Chondrocyte (in vitro differentiated cells): ENCODE data around the gene FBXL2. TPM values are rescaled to one million over a fixed set of nuclear protein-coding genes. Genes with fewer than 3 reads are reported as not detected.

Source experiments
- DNase-seq: peaks from one replicate; pipeline ENCODE4 v3.0.0; 2021; ENCODE audit warnings: mixed read lengths, low spot score
- H3K27ac Mint-ChIP-seq: one replicate; pipeline ENCODE4 v1.8.0; 2021; ENCODE audit warnings: mild to moderate bottlenecking, moderate library complexity, mixed read lengths; ENCODE audit not compliant: unreplicated experiment
- H3K27me3 Mint-ChIP-seq: 2 replicates; pipeline ENCODE4 v1.8.0; 2021; ENCODE audit warnings: low read depth, mixed read lengths
- H3K36me3 Mint-ChIP-seq: 2 replicates; pipeline ENCODE4 v1.8.0; 2021; ENCODE audit warnings: low read depth, mixed read lengths
- H3K4me1 Mint-ChIP-seq: 2 replicates; pipeline ENCODE4 v1.8.0; 2021; ENCODE audit warnings: low read depth, mild to moderate bottlenecking, mixed read lengths
- H3K4me3 Mint-ChIP-seq: one replicate; pipeline ENCODE4 v1.8.0; 2021; ENCODE audit warnings: mild to moderate bottlenecking, moderate library complexity, mixed read lengths; ENCODE audit not compliant: unreplicated experiment
- H3K9me3 Mint-ChIP-seq: 2 replicates; pipeline ENCODE4 v1.8.0; 2021; ENCODE audit warnings: low read depth, mixed read lengths
- total RNA-seq: library from RNA; stranded (reverse); gene quantifications from 3 replicates; pipeline ENCODE4 v1.2.1, GENCODE V29; 2021
- TF ChIP-seq, protein P1 (sequence below): fragments of 200-600 bp; sonication (generic); IDR thresholded peaks from 2 replicates; pipeline ENCODE4 v1.5.0; 2021; ENCODE audit warnings: antibody characterized with exemption, mild to moderate bottlenecking, moderate library complexity

The FBXL2 gene
- total RNA-seq, 1 donor from 2014 or later, result 22.2 TPM

DNA sequence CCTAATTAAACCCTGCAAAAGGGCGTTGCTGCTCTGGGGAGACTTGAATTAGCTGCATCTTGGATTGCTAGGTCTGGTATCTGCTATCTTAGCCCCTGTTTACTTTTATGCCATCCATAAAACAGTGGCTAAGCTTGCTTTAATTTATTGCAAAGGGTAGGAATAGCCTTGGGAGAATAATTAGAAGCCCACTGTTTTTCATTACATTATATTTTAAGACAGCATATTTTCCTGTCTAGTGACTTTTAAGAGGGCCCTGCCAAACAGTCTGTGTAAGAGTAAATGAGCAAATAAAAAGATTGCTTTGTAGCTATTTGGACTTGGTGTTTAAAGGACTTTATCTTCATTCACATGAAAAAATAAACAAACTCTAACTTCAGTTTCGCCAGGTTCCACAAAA lies 41.2 kb upstream of the FBXL2 start:
- no peaks in the 10 kb centered on the region for H3K4me1 Mint-ChIP-seq
- H3K4me3 Mint-ChIP-seq, result no peak overlapping the region
- H3K27me3 Mint-ChIP-seq, result no peaks in the 10 kb centered on the region

DNA sequence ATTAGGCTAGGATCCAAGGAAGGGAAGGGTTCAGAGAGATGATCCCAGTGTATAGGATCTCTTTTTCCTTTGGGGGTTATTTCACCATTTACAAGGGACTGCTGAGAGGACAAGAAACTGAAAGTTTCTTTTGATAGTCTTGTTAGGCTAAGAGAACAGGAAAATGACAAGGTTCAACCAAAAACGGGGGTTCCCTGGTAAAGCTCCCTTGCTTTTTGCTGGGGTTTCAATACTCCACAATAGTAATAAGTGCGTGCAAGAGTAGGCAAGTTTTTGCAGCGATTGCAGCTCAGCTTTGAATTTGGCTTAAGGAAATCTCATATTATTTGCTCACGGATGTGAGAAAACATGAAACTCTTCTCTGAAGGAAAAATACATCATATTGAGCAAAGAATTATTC lies 39.8 kb upstream of the FBXL2 start:
- Mint-ChIP-seq H3K4me1 (no peaks in the 10 kb centered on the region), H3K27ac (no peak overlapping the region), H3K27me3 (no peaks in the 10 kb centered on the region), H3K4me3 (no peak overlapping the region), H3K36me3 (peaks cover 4% of the 10 kb centered on the region), H3K9me3 (peaks cover 9% of the 10 kb centered on the region)
- TF ChIP-seq, protein P1, sequence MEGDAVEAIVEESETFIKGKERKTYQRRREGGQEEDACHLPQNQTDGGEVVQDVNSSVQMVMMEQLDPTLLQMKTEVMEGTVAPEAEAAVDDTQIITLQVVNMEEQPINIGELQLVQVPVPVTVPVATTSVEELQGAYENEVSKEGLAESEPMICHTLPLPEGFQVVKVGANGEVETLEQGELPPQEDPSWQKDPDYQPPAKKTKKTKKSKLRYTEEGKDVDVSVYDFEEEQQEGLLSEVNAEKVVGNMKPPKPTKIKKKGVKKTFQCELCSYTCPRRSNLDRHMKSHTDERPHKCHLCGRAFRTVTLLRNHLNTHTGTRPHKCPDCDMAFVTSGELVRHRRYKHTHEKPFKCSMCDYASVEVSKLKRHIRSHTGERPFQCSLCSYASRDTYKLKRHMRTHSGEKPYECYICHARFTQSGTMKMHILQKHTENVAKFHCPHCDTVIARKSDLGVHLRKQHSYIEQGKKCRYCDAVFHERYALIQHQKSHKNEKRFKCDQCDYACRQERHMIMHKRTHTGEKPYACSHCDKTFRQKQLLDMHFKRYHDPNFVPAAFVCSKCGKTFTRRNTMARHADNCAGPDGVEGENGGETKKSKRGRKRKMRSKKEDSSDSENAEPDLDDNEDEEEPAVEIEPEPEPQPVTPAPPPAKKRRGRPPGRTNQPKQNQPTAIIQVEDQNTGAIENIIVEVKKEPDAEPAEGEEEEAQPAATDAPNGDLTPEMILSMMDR, result no peak
- no peak for DNase-seq

More for the DNA sequence above, 41.2 kb upstream of the FBXL2 start:
- Mint-ChIP-seq H3K36me3 (peaks cover 3% of the 10 kb centered on the region), H3K9me3 (peaks cover 9% of the 10 kb centered on the region), H3K27ac (no peak overlapping the region)
- no peak for DNase-seq
- TF ChIP-seq, protein P1, result no peak

DNA sequence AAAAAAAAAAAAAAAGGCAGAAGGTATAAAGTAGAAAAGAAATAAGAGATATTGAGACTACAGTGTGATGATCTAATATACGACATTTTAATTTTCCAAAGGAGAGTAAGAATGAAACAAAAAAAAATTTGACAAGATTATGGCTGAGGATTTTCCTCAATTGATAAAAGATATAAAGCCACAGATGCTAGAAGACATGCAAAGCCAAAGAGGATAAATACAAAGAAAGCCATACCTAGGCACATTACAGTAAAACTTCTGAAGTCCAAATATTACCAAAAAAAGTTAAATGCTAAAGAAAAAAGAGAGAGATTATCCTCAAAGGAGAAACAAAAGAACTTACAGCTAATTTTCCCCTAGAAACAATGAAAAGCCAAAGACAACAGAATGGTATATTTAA lies 38.3 kb upstream of the FBXL2 start:
- Mint-ChIP-seq H3K36me3 (peaks cover 6% of the 10 kb centered on the region), H3K4me1 (no peaks in the 10 kb centered on the region), H3K4me3 (no peak overlapping the region), H3K9me3 (peaks cover 14% of the 10 kb centered on the region), H3K27ac (no peak overlapping the region), H3K27me3 (no peaks in the 10 kb centered on the region)
- TF ChIP-seq, protein P1, result no peak
- no peak for DNase-seq

DNA sequence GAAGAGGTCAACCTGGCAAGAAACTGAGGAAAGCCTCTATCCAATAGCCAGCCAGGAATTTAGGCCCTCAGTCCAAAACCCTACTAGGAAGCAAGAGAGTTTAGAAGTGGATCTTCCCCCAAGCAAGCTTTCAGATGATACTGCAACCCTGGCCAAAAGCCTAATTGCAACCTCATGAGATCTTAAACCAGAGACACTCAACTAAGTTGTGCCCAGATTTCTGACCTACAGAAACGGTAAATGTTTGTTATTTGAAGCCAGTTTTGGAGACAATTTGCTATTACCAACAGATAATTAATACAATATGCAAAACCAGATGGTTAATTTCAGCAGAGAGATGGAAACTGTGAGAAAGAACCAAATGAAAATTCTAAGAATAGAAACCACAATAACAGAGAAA lies 37.0 kb upstream of the FBXL2 start:
- Mint-ChIP-seq H3K4me3 (no peak overlapping the region), H3K27ac (no peak overlapping the region), H3K36me3 (peaks cover 6% of the 10 kb centered on the region), H3K4me1 (no peaks in the 10 kb centered on the region), H3K27me3 (no peaks in the 10 kb centered on the region), H3K9me3 (peaks cover 14% of the 10 kb centered on the region)
- no peak for DNase-seq
- TF ChIP-seq, protein P1, result no peak

DNA sequence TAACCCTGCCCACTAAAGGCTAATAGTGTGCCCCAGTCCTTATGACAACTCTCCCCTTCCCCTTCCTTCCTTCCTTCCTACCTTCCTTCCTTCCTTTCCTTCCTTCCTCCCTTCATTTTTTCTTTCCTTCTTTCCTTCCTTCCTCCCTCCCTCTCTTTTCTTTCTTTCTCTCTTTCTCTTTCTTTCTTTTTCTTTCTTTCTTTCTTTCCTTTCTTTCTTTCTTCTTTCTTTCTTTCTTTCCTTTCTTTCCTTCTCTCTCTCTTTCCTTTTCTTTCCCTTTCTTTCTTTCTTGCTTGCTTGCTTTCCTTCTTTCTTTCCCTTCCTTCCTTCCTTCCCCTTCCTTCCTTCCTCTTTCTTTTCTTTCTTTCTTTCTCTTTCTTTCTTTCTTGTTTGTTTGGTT lies 30.5 kb upstream of the FBXL2 start:
- H3K27ac Mint-ChIP-seq, result no peak overlapping the region
- H3K4me1 Mint-ChIP-seq, result peaks cover 20% of the 10 kb centered on the region
- H3K36me3 Mint-ChIP-seq, result peaks cover 3% of the 10 kb centered on the region
- H3K4me3 Mint-ChIP-seq, result no peak overlapping the region
- TF ChIP-seq, protein P1, result no peak
- no peaks in the 10 kb centered on the region for H3K27me3 Mint-ChIP-seq
- peaks cover 5% of the 10 kb centered on the region for H3K9me3 Mint-ChIP-seq
- no peak for DNase-seq
